ENCODE results near the gene ANKRD63. TPM values are rescaled to one million over a fixed set of nuclear protein-coding genes. Genes with fewer than 3 reads are reported as not detected.

The ANKRD63 gene
- total and polyA plus RNA-seq, 9 of the 15 experiments (the other 6 are each of a cell fraction or from before 2014, with no cell fraction given), result 1.3 to 2.0 (median 1.8) TPM; not detected in 6

- H3K9me1 ChIP-seq (ENCODE audit: control insufficient read depth, insufficient read depth, low read length), result no peaks in the 10 kb centered on the region
- no peaks in the 10 kb centered on the region for H3K9me3 ChIP-seq (replicated peaks; ENCODE audit: control insufficient read depth, insufficient read depth, low read depth, low read length)
- peaks cover 2 to 15% of the 10 kb centered on the region in 2 experiments; a peak in 3 of 5 replicates for H3K27me3 ChIP-seq (ENCODE audit: control insufficient read depth in 2 of 2, insufficient read depth in 2 of 2, low read length in 2 of 2)
- no peaks in the 10 kb centered on the region for H3K79me2 ChIP-seq (ENCODE audit: control insufficient read depth, insufficient read depth, low read length)
- H3K4me3 ChIP-seq, result no peak overlapping the region
- WGBS (ENCODE audit: insufficient coverage, low coverage, missing lambda C conversion rate), result 31% methylated on average over 3 of the region's 3 CpGs
- CTCF ChIA-PET (ENCODE audit: low intra/inter-chr PET ratio), result no interaction called here
- DNase-seq (ENCODE audit: extremely low read depth in 1 of 4, low spot score in 3 of 4), result no peak
- no peak overlapping the region for H3K9ac ChIP-seq (ENCODE audit: insufficient read depth in 1 of 2, low read depth in 2 of 2, low read length in 2 of 2)
- BruUV-seq (replicated peaks), result no TSS peak
- POLR2A ChIA-PET, result interaction anchor here (0.7 to 1.7 kb wide), 4 partner anchors 11 to 597 kb away, joined by 3 to 8 read pairs (median 4); no protein-coding TSS in a partner anchor
- H2AFZ ChIP-seq (ENCODE audit: low read depth, low read length), result no peak overlapping the region
- intact Hi-C loops (cut with micrococcal nuclease) (no loop called here), in situ Hi-C loops (cut with MboI) (no loop called here)
- H4K20me1 ChIP-seq (replicated peaks; ENCODE audit: control insufficient read depth, insufficient read depth, low read length), result 0 out of 2 replicates have a peak, but pooled peaks cover 2% of the 10 kb centered on the region
- H3K36me3 ChIP-seq (ENCODE audit: control insufficient read depth, insufficient read depth, low read length), result no peaks in the 10 kb centered on the region
- H3K27ac ChIP-seq (ENCODE audit: extremely low read depth, low read depth, low read length), result no peak overlapping the region
- H3K4me2 ChIP-seq (ENCODE audit: insufficient read depth, low read length), result no peak overlapping the region
- H3K4me1 ChIP-seq (replicated peaks in 1 of 2; ENCODE audit: control insufficient read depth in 2 of 2, insufficient read depth in 2 of 2, low read length in 2 of 2), result peaks cover 6 to 29% of the 10 kb centered on the region in 2 experiments; a peak in 3 of 5 replicates
- 0 out of 3 replicates have a peak, but pooled peaks have one; percentile 18 for ATAC-seq
- no peak for FAIRE-seq
- no peak for TF ChIP-seq NUFIP1 (IDR thresholded peaks at IDR 0.05; ENCODE audit: partially characterized antibody)
- TF ChIP-seq KDM2B (CRISPR knock-in tag; IDR thresholded peaks at IDR 0.05), result no peak
- peak; percentile 53 for TF ChIP-seq BCOR (IDR thresholded peaks at IDR 0.05)
- TF ChIP-seq ZSCAN29 (IDR thresholded peaks at IDR 0.05), result no peak
- no peak for TF ChIP-seq KAT2B (IDR thresholded peaks at IDR 0.05; ENCODE audit: low read depth, low read length)
- no peak for TF ChIP-seq NCOA1 (IDR thresholded peaks at IDR 0.05; ENCODE audit: low read depth)
- TF ChIP-seq CTCF (IDR thresholded peaks at IDR 0.05 in 2 of 3, conservative IDR thresholded peaks at IDR 0.05 in 1 of 3; ENCODE audit: insufficient read depth in 2 of 3, low read depth in 1 of 3, low read length in 3 of 3), result 0 out of 6 replicates have a peak, but pooled peaks of 1 of the 3 experiments have one; percentile 21
- TF ChIP-seq ZNF398 (CRISPR knock-in tag; IDR thresholded peaks at IDR 0.05), result no peak
- TF ChIP-seq CBX8 (IDR thresholded peaks at IDR 0.05; ENCODE audit: borderline replicate concordance, extremely low read depth, low read depth, low read length, poor library complexity, severe bottlenecking), result no peak
- no peak for TF ChIP-seq CREBBP (IDR thresholded peaks at IDR 0.05; ENCODE audit: low read depth, low read length)
- TF ChIP-seq XRCC4 (IDR thresholded peaks at IDR 0.05; ENCODE audit: extremely low read depth, insufficient read depth, insufficient read length), result no peak
- TF ChIP-seq MXI1 (IDR thresholded peaks at IDR 0.05; ENCODE audit: low read depth, low read length), result no peak
- no peak for TF ChIP-seq NFE2L1 (tag; IDR thresholded peaks at IDR 0.05; ENCODE audit: borderline replicate concordance, low read depth)
- TF ChIP-seq ELF4 (CRISPR knock-in tag; IDR thresholded peaks at IDR 0.05), result no peak
- TF ChIP-seq ZNF143 (CRISPR knock-in tag; IDR thresholded peaks at IDR 0.05), result no peak
- TF ChIP-seq TCF15 (CRISPR knock-in tag; IDR thresholded peaks at IDR 0.05), result no peak
- no peak for TF ChIP-seq LARP7 (IDR thresholded peaks at IDR 0.05)
- TF ChIP-seq SETDB1 (IDR thresholded peaks at IDR 0.05; ENCODE audit: low read length), result no peak
- TF ChIP-seq CREB5 (CRISPR knock-in tag; IDR thresholded peaks at IDR 0.05), result no peak
These were observed 28.4 kb downstream of the ANKRD63 start for GRCh38 chr15:40254452-40254851.

Measured in K562 (cell line).